H1 (cell line): ENCODE data around the gene CASP1. TPM values are rescaled to one million over a fixed set of nuclear protein-coding genes. Genes with fewer than 3 reads are reported as not detected.

ENCODE experiments used
- CTCF ChIA-PET: fragments of 300-600 bp; sonication (Branson Sonifier 250); formaldehyde crosslinking; loops from one replicate; lab custom pipeline; 2021; ENCODE audit not compliant: partially characterized antibody; lab: Charles Lee
- POLR2A ChIA-PET: fragments of 300-600 bp; sonication (Branson Sonifier 250); formaldehyde crosslinking; loops from one replicate; lab custom pipeline; 2021; ENCODE audit warnings: inconsistent platforms; ENCODE audit not compliant: partially characterized antibody; lab: Charles Lee
- DNase-seq, 2 experiments: peaks; one replicate each; pipeline versions ENCODE4 v3.0.0 to v3.0.0-alpha.2; 2010 to 2022; ENCODE audit warnings: low spot score in 2 of 2, low read depth in 1 of 2, mixed read lengths in 1 of 2
- FAIRE-seq: peaks from 2 replicates; lab custom pipeline; 2011; peaks lifted over from hg19 to GRCh38; lab: Jason Lieb, UNC
- H2AFZ ChIP-seq: 2 replicates; pipeline ENCODE4 v1.8.1; 2012; ENCODE audit warnings: low read length, inconsistent platforms
- H2AK5ac ChIP-seq: 2 replicates; pipeline ENCODE4 v1.6.1; 2013; ENCODE audit warnings: low read depth, low read length
- H2BK120ac ChIP-seq: replicated peaks from 2 replicates; pipeline ENCODE3; 2013; ENCODE audit warnings: low read depth, low read length, inconsistent platforms
- H2BK12ac ChIP-seq: 2 replicates; pipeline ENCODE4 v1.6.1; 2013; ENCODE audit warnings: low read depth, low read length
- H2BK15ac ChIP-seq: 2 replicates; pipeline ENCODE4 v1.6.1; 2013; ENCODE audit warnings: low read length
- H2BK20ac ChIP-seq: 2 replicates; pipeline ENCODE4 v1.6.1; 2013; ENCODE audit warnings: low read length
- H2BK5ac ChIP-seq: 2 replicates; pipeline ENCODE4 v1.6.1; 2013; ENCODE audit warnings: low read depth, low read length
- H3K14ac ChIP-seq: 2 replicates; pipeline ENCODE4 v1.6.1; 2013; ENCODE audit warnings: inconsistent platforms; ENCODE audit not compliant: insufficient read length
- H3K18ac ChIP-seq: 2 replicates; pipeline ENCODE4 v1.6.1; 2013; ENCODE audit warnings: low read length; ENCODE audit errors: extremely low read depth
- H3K23ac ChIP-seq: 2 replicates; pipeline ENCODE4 v1.6.1; 2013; ENCODE audit warnings: inconsistent platforms; ENCODE audit not compliant: insufficient read length
- H3K23me2 ChIP-seq: 2 replicates; pipeline ENCODE4 v1.6.1; 2013; ENCODE audit warnings: low read depth, low read length
- H3K27ac ChIP-seq: 2 replicates; pipeline ENCODE4 v1.6.1; 2011; ENCODE audit warnings: low read depth, low read length, inconsistent platforms
- H3K27me3 ChIP-seq, 4 experiments: replicated peaks in 1 of 4; 1 replicate in 1 of 4; 2 replicates in 3 of 4; pipeline versions ENCODE4 v1.6.1 to v1.8.1; 2011 to 2013; ENCODE audit warnings: low read length in 3 of 4, mild to moderate bottlenecking in 3 of 4, inconsistent platforms in 2 of 4, mixed read lengths in 2 of 4, moderate library complexity in 1 of 4; ENCODE audit not compliant: control insufficient read depth in 3 of 4, insufficient read depth in 3 of 4; ENCODE audit errors: extremely low read depth in 1 of 4
- H3K36me3 ChIP-seq, 4 experiments: 2 replicates each; pipeline versions ENCODE4 v1.6.1 to v1.8.1; 2011 to 2013; ENCODE audit warnings: mild to moderate bottlenecking in 4 of 4, low read length in 3 of 4, moderate library complexity in 2 of 4, control low read depth in 1 of 4, inconsistent platforms in 1 of 4; ENCODE audit not compliant: insufficient read depth in 4 of 4, control insufficient read depth in 2 of 4
- H3K4ac ChIP-seq: replicated peaks from 2 replicates; pipeline ENCODE3; 2013; ENCODE audit warnings: low read length, low read depth, mixed read lengths, inconsistent platforms; ENCODE audit not compliant: insufficient read length
- H3K4me1 ChIP-seq, 4 experiments: replicated peaks in 1 of 4; 1 replicate in 1 of 4; 2 replicates in 3 of 4; pipeline versions ENCODE4 v1.6.1 to v1.8.1; 2011 to 2013; ENCODE audit warnings: low read length in 3 of 4, inconsistent platforms in 2 of 4, mixed read lengths in 1 of 4; ENCODE audit not compliant: insufficient read depth in 4 of 4, control insufficient read depth in 3 of 4
- H3K4me2 ChIP-seq, 2 experiments: 2 replicates each; pipeline versions ENCODE4 v1.6.1 to v1.8.1; 2011 to 2013; ENCODE audit warnings: low read depth in 2 of 2, low read length in 2 of 2, control low read depth in 1 of 2, inconsistent platforms in 1 of 2, mild to moderate bottlenecking in 1 of 2; ENCODE audit not compliant: insufficient read depth in 1 of 2
- H3K4me3 ChIP-seq, 4 experiments: fragments of 200-600, 300-600 bp in 1 of 4; sonication (generic), shearing (Covaris generic), sonication (Bioruptor Twin) in 1 of 4; 2 replicates each; pipeline versions ENCODE4 v1.5.1 to v1.8.1; 2011 to 2016; ENCODE audit warnings: low read length in 4 of 4, low read depth in 3 of 4, control low read depth in 2 of 4, inconsistent platforms in 2 of 4, mild to moderate bottlenecking in 2 of 4, mixed read lengths in 1 of 4, moderate library complexity in 1 of 4; ENCODE audit not compliant: insufficient read depth in 2 of 4; ENCODE audit errors: extremely low read depth in 1 of 4
- H3K56ac ChIP-seq: replicated peaks from 2 replicates; pipeline ENCODE3; 2013; ENCODE audit warnings: low read depth, mild to moderate bottlenecking, mixed read lengths, low read length, inconsistent platforms; ENCODE audit not compliant: insufficient read length
- H3K79me1 ChIP-seq: 2 replicates; pipeline ENCODE4 v1.6.1; 2013; ENCODE audit warnings: low read depth, low read length, control low read depth
- H3K79me2 ChIP-seq, 2 experiments: 2 replicates each; pipeline versions ENCODE4 v1.6.1 to v1.8.1; 2012 to 2013; ENCODE audit warnings: low read length in 2 of 2, mild to moderate bottlenecking in 2 of 2, inconsistent platforms in 1 of 2; ENCODE audit not compliant: insufficient read depth in 2 of 2, control insufficient read depth in 1 of 2
- H3K9ac ChIP-seq, 4 experiments: replicated peaks in 1 of 4; 1 replicate in 1 of 4; 2 replicates in 3 of 4; pipeline versions ENCODE4 v1.6.1 to v1.8.1; 2011 to 2013; ENCODE audit warnings: low read depth in 3 of 4, low read length in 3 of 4, control low read depth in 2 of 4, mild to moderate bottlenecking in 2 of 4, moderate library complexity in 2 of 4, inconsistent platforms in 1 of 4; ENCODE audit errors: extremely low read depth in 1 of 4
- H3K9me3 ChIP-seq, 2 experiments: 2 replicates each; pipeline versions ENCODE4 v1.6.1 to v1.8.1; 2012 to 2013; ENCODE audit warnings: mild to moderate bottlenecking in 2 of 2, moderate library complexity in 2 of 2, control low read depth in 1 of 2, inconsistent platforms in 1 of 2, low read depth in 1 of 2, low read length in 1 of 2, mixed read lengths in 1 of 2; ENCODE audit not compliant: insufficient read depth in 2 of 2
- H4K20me1 ChIP-seq, 2 experiments: replicated peaks in 1 of 2; 2 replicates each; pipeline versions ENCODE3 to v1.8.1; 2011 to 2013; ENCODE audit warnings: inconsistent platforms in 2 of 2, low read length in 2 of 2, mild to moderate bottlenecking in 1 of 2; ENCODE audit not compliant: insufficient read depth in 2 of 2, control insufficient read depth in 1 of 2
- H4K5ac ChIP-seq: 2 replicates; pipeline ENCODE4 v1.6.1; 2013; ENCODE audit warnings: low read length, low read depth, mixed read lengths, inconsistent platforms; ENCODE audit not compliant: insufficient read length
- H4K8ac ChIP-seq: 2 replicates; pipeline ENCODE4 v1.8.0; 2013; ENCODE audit warnings: mild to moderate bottlenecking, moderate library complexity, low read length, inconsistent platforms; ENCODE audit not compliant: insufficient read depth; ENCODE audit errors: extremely low read depth
- H4K91ac ChIP-seq: replicated peaks from 2 replicates; pipeline ENCODE3; 2013; ENCODE audit warnings: low read length, mixed read lengths, inconsistent platforms; ENCODE audit not compliant: insufficient read length
- BCL11A ChIP-seq, 2 experiments: IDR thresholded peaks; one replicate each; pipeline ENCODE4 v1.6.1; 2011; ENCODE audit warnings: low read depth in 2 of 2, low read length in 2 of 2, mild to moderate bottlenecking in 2 of 2
- CHD2 ChIP-seq: IDR thresholded peaks from 2 replicates; pipeline ENCODE4 v1.6.1; 2012; ENCODE audit warnings: low read length, improper control_type of control experiment
- NRF1 ChIP-seq: IDR thresholded peaks from 2 replicates; pipeline ENCODE4 v1.6.1; 2011; ENCODE audit warnings: mild to moderate bottlenecking, low read depth, low read length, improper control_type of control experiment
- SAP30 ChIP-seq: fragments of 300-600 bp; sonication (generic); IDR thresholded peaks from 2 replicates; pipeline ENCODE4 v1.7.1; 2012; ENCODE audit warnings: low read length, moderate library complexity, mild to moderate bottlenecking, inconsistent platforms; ENCODE audit not compliant: insufficient read depth, insufficient replicate concordance
- SIRT6 ChIP-seq: IDR thresholded peaks from one replicate; pipeline ENCODE4 v1.7.1; 2012; ENCODE audit warnings: low read length, inconsistent platforms
- WGBS, 2 experiments: shearing (Covaris generic) in 1 of 2; methylation state at CpG; one replicate each; pipeline versions ENCODE4 v1.1.6 to v1.1.7; 2013 to 2015; ENCODE audit warnings: low lambda C conversion rate in 2 of 2, mixed read lengths in 2 of 2, inconsistent platforms in 1 of 2, low coverage in 1 of 2, missing lambda C conversion rate in 1 of 2; ENCODE audit not compliant: insufficient replicate concordance in 2 of 2, insufficient coverage in 1 of 2, insufficient read length in 1 of 2; ENCODE audit errors: extremely low coverage in 1 of 2, missing lambda C conversion rate in 1 of 2; 5-methylcytosine and 5-hydroxymethylcytosine counted together
- polyA plus RNA-seq, 7 experiments: library from polyadenylated mRNA; depleted of rRNA in 3 of 7; stranded (reverse) in 5 of 7; unstranded in 2 of 7; fragments of >200 nt in 5 of 7; fragments of 200-250 nt in 2 of 7; gene quantifications; 1 replicate in 5 of 7; 2 replicates in 1 of 7; 4 replicates in 1 of 7; pipeline versions ENCODE4 v1.2.1 to v1.2.3, GENCODE V29; 2011 to 2013; ENCODE audit warnings: missing spikeins in 2 of 7, mixed read lengths in 2 of 7
- total RNA-seq: library from RNA; stranded (reverse); fragmentation: NEBNext Ultra II Directional; extraction: Animal tissue kit (Norgen Biotek cat#: 25700); gene quantifications from 2 replicates; pipeline ENCODE4 v1.2.1, GENCODE V29; 2021

The CASP1 gene
- total and polyA plus RNA-seq, 2 of the 8 experiments (the other 6 are each of a cell fraction or from before 2014, with no cell fraction given) = not detected

- no peak for FAIRE-seq
- POLR2A ChIA-PET = no interaction called here
- TF ChIP-seq SAP30 (no peak), CHD2 (no peak), BCL11A (IDR thresholded peaks at IDR 0.05; ENCODE audit: low read depth in 2 of 2, low read length in 2 of 2) (no peak), NRF1 (no peak), SIRT6 (no peak)
These were observed 42.2 kb downstream of the CASP1 start for GRCh38 chr11:104992781-104993180.

More at GRCh38 chr11:104992781-104993180, 42.2 kb downstream of the CASP1 start:
- no peak overlapping the region for H2BK120ac ChIP-seq
- H3K4ac ChIP-seq = no peak overlapping the region
- H2BK15ac ChIP-seq = no peak overlapping the region
- no peak overlapping the region for H2BK12ac ChIP-seq
- H3K79me2 ChIP-seq = no peaks in the 10 kb centered on the region
- no peak overlapping the region for H3K23ac ChIP-seq
- no peak overlapping the region for H3K18ac ChIP-seq
- H3K23me2 ChIP-seq = 0 out of 2 replicates have a peak, but pooled peaks cover 2% of the 10 kb centered on the region
- no peaks in the 10 kb centered on the region for H3K9me3 ChIP-seq
- 93% methylated on average over 1 of the region's 1 CpG; no CpG with 5 or more reads in 1 of the 2 experiments for WGBS, 2 experiments
- no peak overlapping the region for H3K56ac ChIP-seq
- H3K36me3 ChIP-seq = no peaks in the 10 kb centered on the region
- H3K14ac ChIP-seq = no peak overlapping the region
- no peak overlapping the region for H4K5ac ChIP-seq
- no peak overlapping the region for H4K8ac ChIP-seq
- H3K9ac ChIP-seq = no peak overlapping the region
- H3K27ac ChIP-seq = no peak overlapping the region
- H2AFZ ChIP-seq = no peak overlapping the region
- H2AK5ac ChIP-seq = no peak overlapping the region
- H3K4me3 ChIP-seq = no peak overlapping the region
- H4K91ac ChIP-seq = no peak overlapping the region
- CTCF ChIA-PET = interaction anchor here (1.3 to 1.5 kb wide), 2 partner anchors 8 to 26 kb away, joined by 3 read pairs; no protein-coding TSS in a partner anchor
- H2BK5ac ChIP-seq = no peak overlapping the region
- no peaks in the 10 kb centered on the region for H4K20me1 ChIP-seq
- H3K4me2 ChIP-seq = no peak overlapping the region
- no peaks in the 10 kb centered on the region for H3K27me3 ChIP-seq
- H3K79me1 ChIP-seq = no peaks in the 10 kb centered on the region
- no peak overlapping the region for H2BK20ac ChIP-seq
- no peaks in the 10 kb centered on the region for H3K4me1 ChIP-seq
- no peak for DNase-seq
